Measurements from ENCODE around the gene CCDC185. TPM values are rescaled to one million over a fixed set of nuclear protein-coding genes. Genes with fewer than 3 reads are reported as not detected.

Gene CCDC185
- total and polyA plus RNA-seq, 2 donors (not counting 1 experiment from before 2014, with no cell fraction given): not detected

- no peak overlapping the region for H3K4me2 ChIP-seq (ENCODE audit: extremely low read depth, insufficient read depth, low read length)
- TF ChIP-seq CTCF (conservative IDR thresholded peaks at IDR 0.05 in 1 of 2, IDR thresholded peaks at IDR 0.05 in 1 of 2; ENCODE audit: low read depth in 1 of 2, low read length in 2 of 2) (no peak), EZH2 (IDR thresholded peaks at IDR 0.05; ENCODE audit: low read length, missing control alignments) (no peak)
- no peak overlapping the region for H3K4me3 ChIP-seq (replicated peaks in 1 of 4; ENCODE audit: control extremely low read depth in 1 of 4, insufficient read depth in 1 of 4, low read depth in 3 of 4, low read length in 4 of 4)
- no peak overlapping the region for H3K9ac ChIP-seq (ENCODE audit: insufficient read depth, low read length)
- DNase-seq (ENCODE audit: low read depth in 2 of 2): no peak
- no peaks in the 10 kb centered on the region for H4K20me1 ChIP-seq (ENCODE audit: control insufficient read depth, extremely low read depth, insufficient read depth, low read length)
- H2AFZ ChIP-seq (ENCODE audit: low read length): no peak overlapping the region
- H3K36me3 ChIP-seq (ENCODE audit: control insufficient read depth, insufficient read depth, low read length): no peaks in the 10 kb centered on the region
- peaks cover 3% of the 10 kb centered on the region for H3K4me1 ChIP-seq (ENCODE audit: control insufficient read depth, extremely low read depth, insufficient read depth, low read length)
- H3K27ac ChIP-seq (ENCODE audit: insufficient read depth, low read length): no peak overlapping the region
- no peaks in the 10 kb centered on the region for H3K27me3 ChIP-seq (ENCODE audit: control insufficient read depth, insufficient read depth, low read length)
- H3K9me3 ChIP-seq (ENCODE audit: control insufficient read depth, insufficient read depth, low read depth, low read length): no peaks in the 10 kb centered on the region
- no peaks in the 10 kb centered on the region for H3K79me2 ChIP-seq (ENCODE audit: control insufficient read depth, insufficient read depth, low read length)
Observed at GRCh38 chr1:223421676-223422075, 28.5 kb downstream of the CCDC185 start.

GRCh38 chr1:223422911-223423310, 29.7 kb downstream of the CCDC185 start:
- H4K20me1 ChIP-seq (ENCODE audit: control insufficient read depth, extremely low read depth, insufficient read depth, low read length): peaks cover 2% of the 10 kb centered on the region
- H2AFZ ChIP-seq (ENCODE audit: low read length): no peak overlapping the region
- no peak for TF ChIP-seq EZH2 (IDR thresholded peaks at IDR 0.05; ENCODE audit: low read length, missing control alignments)
- no peak for TF ChIP-seq CTCF (conservative IDR thresholded peaks at IDR 0.05 in 1 of 2, IDR thresholded peaks at IDR 0.05 in 1 of 2; ENCODE audit: low read depth in 1 of 2, low read length in 2 of 2)
- no peaks in the 10 kb centered on the region for H3K36me3 ChIP-seq (ENCODE audit: control insufficient read depth, insufficient read depth, low read length)
- no peaks in the 10 kb centered on the region for H3K79me2 ChIP-seq (ENCODE audit: control insufficient read depth, insufficient read depth, low read length)
- no peak overlapping the region for H3K27ac ChIP-seq (ENCODE audit: insufficient read depth, low read length)
- H3K4me1 ChIP-seq (ENCODE audit: control insufficient read depth, extremely low read depth, insufficient read depth, low read length): peaks cover 3% of the 10 kb centered on the region
- no peaks in the 10 kb centered on the region for H3K9me3 ChIP-seq (ENCODE audit: control insufficient read depth, insufficient read depth, low read depth, low read length)
- no peaks in the 10 kb centered on the region for H3K27me3 ChIP-seq (ENCODE audit: control insufficient read depth, insufficient read depth, low read length)
- H3K4me2 ChIP-seq (ENCODE audit: extremely low read depth, insufficient read depth, low read length): no peak overlapping the region
- no peak for DNase-seq (ENCODE audit: low read depth in 2 of 2)
- no peak overlapping the region for H3K4me3 ChIP-seq (replicated peaks in 1 of 4; ENCODE audit: control extremely low read depth in 1 of 4, insufficient read depth in 1 of 4, low read depth in 3 of 4, low read length in 4 of 4)
- H3K9ac ChIP-seq (ENCODE audit: insufficient read depth, low read length): no peak overlapping the region

GRCh38 chr1:223423641-223424233, 30.5 kb downstream of the CCDC185 start:
- H3K9me3 ChIP-seq (ENCODE audit: control insufficient read depth, insufficient read depth, low read depth, low read length): no peaks in the 10 kb centered on the region
- H2AFZ ChIP-seq (ENCODE audit: low read length): no peak overlapping the region
- no peaks in the 10 kb centered on the region for H3K36me3 ChIP-seq (ENCODE audit: control insufficient read depth, insufficient read depth, low read length)
- no peak overlapping the region for H3K27ac ChIP-seq (ENCODE audit: insufficient read depth, low read length)
- peaks cover 3% of the 10 kb centered on the region for H3K4me1 ChIP-seq (ENCODE audit: control insufficient read depth, extremely low read depth, insufficient read depth, low read length)
- no peak for TF ChIP-seq EZH2 (IDR thresholded peaks at IDR 0.05; ENCODE audit: low read length, missing control alignments)
- no peak for TF ChIP-seq CTCF (conservative IDR thresholded peaks at IDR 0.05 in 1 of 2, IDR thresholded peaks at IDR 0.05 in 1 of 2; ENCODE audit: low read depth in 1 of 2, low read length in 2 of 2)
- H3K4me3 ChIP-seq (replicated peaks in 1 of 4; ENCODE audit: control extremely low read depth in 1 of 4, insufficient read depth in 1 of 4, low read depth in 3 of 4, low read length in 4 of 4): no peak overlapping the region
- H4K20me1 ChIP-seq (ENCODE audit: control insufficient read depth, extremely low read depth, insufficient read depth, low read length): peaks cover 2% of the 10 kb centered on the region
- no peaks in the 10 kb centered on the region for H3K27me3 ChIP-seq (ENCODE audit: control insufficient read depth, insufficient read depth, low read length)
- H3K79me2 ChIP-seq (ENCODE audit: control insufficient read depth, insufficient read depth, low read length): no peaks in the 10 kb centered on the region
- no peak overlapping the region for H3K9ac ChIP-seq (ENCODE audit: insufficient read depth, low read length)
- H3K4me2 ChIP-seq (ENCODE audit: extremely low read depth, insufficient read depth, low read length): no peak overlapping the region
- DNase-seq (ENCODE audit: low read depth in 2 of 2): peak; percentile 28 to 56
